Endodermal cell (in vitro differentiated cells): ENCODE results near the gene USF1. TPM values are rescaled to one million over a fixed set of nuclear protein-coding genes. Genes with fewer than 3 reads are reported as not detected.

Source experiments
- DNase-seq: peaks from one replicate; pipeline ENCODE4 v3.0.0-alpha.2; 2017
- H3K27ac ChIP-seq: 2 replicates; pipeline ENCODE4 v1.5.1; 2013; ENCODE audit warnings: mild to moderate bottlenecking, low read depth, low read length, moderate library complexity
- H3K27me3 ChIP-seq: 2 replicates; pipeline ENCODE4 v1.6.1; 2013; ENCODE audit warnings: mild to moderate bottlenecking, low read length, moderate library complexity; ENCODE audit not compliant: insufficient read depth, control insufficient read depth, poor library complexity, severe bottlenecking
- H3K36me3 ChIP-seq: 2 replicates; pipeline ENCODE4 v1.7.0; 2013; ENCODE audit warnings: mild to moderate bottlenecking, low read length, moderate library complexity; ENCODE audit not compliant: control insufficient read depth, insufficient read depth
- H3K4me1 ChIP-seq: one replicate; pipeline ENCODE4 v1.7.0; 2013; ENCODE audit warnings: low read length; ENCODE audit not compliant: control insufficient read depth, insufficient read depth
- H3K4me3 ChIP-seq: 2 replicates; pipeline ENCODE4 v1.5.1; 2013; ENCODE audit warnings: mild to moderate bottlenecking, low read length, moderate library complexity
- H3K9ac ChIP-seq: 2 replicates; pipeline ENCODE4 v1.6.1; 2013; ENCODE audit warnings: mild to moderate bottlenecking, low read length, moderate library complexity; ENCODE audit not compliant: poor library complexity, severe bottlenecking; ENCODE audit errors: extremely low read depth
- H3K9me3 ChIP-seq: 2 replicates; pipeline ENCODE4 v1.6.1; 2013; ENCODE audit warnings: mild to moderate bottlenecking, low read length, moderate library complexity; ENCODE audit not compliant: control insufficient read depth
- H3K27ac Mint-ChIP-seq: 2 replicates; pipeline ENCODE4 v1.8.0; 2020; ENCODE audit warnings: mixed read lengths
- H3K27me3 Mint-ChIP-seq: 2 replicates; pipeline ENCODE4 v1.8.0; 2021; ENCODE audit warnings: mild to moderate bottlenecking, mixed read lengths; ENCODE audit not compliant: insufficient read depth
- H3K36me3 Mint-ChIP-seq: 2 replicates; pipeline ENCODE4 v1.8.0; 2020; ENCODE audit warnings: low read depth, mixed read lengths
- H3K4me1 Mint-ChIP-seq: 2 replicates; pipeline ENCODE4 v1.8.0; 2020; ENCODE audit warnings: mixed read lengths
- H3K4me3 Mint-ChIP-seq: 2 replicates; pipeline ENCODE4 v1.8.0; 2020; ENCODE audit warnings: mild to moderate bottlenecking, moderate library complexity, mixed read lengths
- H3K9me3 Mint-ChIP-seq: 2 replicates; pipeline ENCODE4 v1.8.0; 2020; ENCODE audit warnings: mild to moderate bottlenecking, mixed read lengths
- WGBS, 2 experiments: methylation state at CpG; one replicate each; pipeline versions ENCODE4 v1.1.5 to v1.1.7; 2013; ENCODE audit warnings: missing lambda C conversion rate in 2 of 2, mixed read lengths in 1 of 2; ENCODE audit not compliant: insufficient coverage in 1 of 2, insufficient read length in 1 of 2; 5-methylcytosine and 5-hydroxymethylcytosine counted together
- total RNA-seq, 2 donors: library from RNA; stranded (reverse); fragmentation: NEBNext Ultra II Directional in 1 of 2; extraction: Animal tissue kit (Norgen Biotek cat#: 25700) in 1 of 2; gene quantifications; 2 replicates in 1 of 2; 3 replicates in 1 of 2; pipeline ENCODE4 v1.2.1, GENCODE V29; 2021
- TF ChIP-seq, protein P1 (sequence below): fragments of 200-600 bp; sonication (generic); conservative IDR thresholded peaks from 2 replicates; pipeline ENCODE4 v1.5.0; 2021; ENCODE audit warnings: antibody characterized with exemption, mild to moderate bottlenecking

Gene USF1
- total RNA-seq, 2 donors from 2014 or later = 55.5 to 57.3 TPM

- no peak overlapping the region for H3K27ac Mint-ChIP-seq
Measured at GRCh38 chr1:161061419-161061818, 15.6 kb upstream of the USF1 start.

GRCh38 chr1:161059293-161059692 is 13.5 kb upstream of the USF1 start:
- H3K9me3 Mint-ChIP-seq = no peaks in the 10 kb centered on the region
- H3K36me3 Mint-ChIP-seq = no peaks in the 10 kb centered on the region
- no peak for DNase-seq
- Histone ChIP-seq H3K36me3 (no peaks in the 10 kb centered on the region), H3K4me3 (no peak overlapping the region), H3K4me1 (no peaks in the 10 kb centered on the region), H3K9me3 (no peaks in the 10 kb centered on the region), H3K27me3 (no peaks in the 10 kb centered on the region), H3K27ac (no peak overlapping the region), H3K9ac (no peak overlapping the region)
- peak overlapping the region; percentile 4 for H3K27ac Mint-ChIP-seq
- H3K4me1 Mint-ChIP-seq = peaks cover 8% of the 10 kb centered on the region
- WGBS, 2 experiments = 92% methylated on average over 6 of the region's 6 CpGs; no CpG with 5 or more reads in 1 of the 2 experiments
- no peak overlapping the region for H3K4me3 Mint-ChIP-seq
- TF ChIP-seq, protein P1, sequence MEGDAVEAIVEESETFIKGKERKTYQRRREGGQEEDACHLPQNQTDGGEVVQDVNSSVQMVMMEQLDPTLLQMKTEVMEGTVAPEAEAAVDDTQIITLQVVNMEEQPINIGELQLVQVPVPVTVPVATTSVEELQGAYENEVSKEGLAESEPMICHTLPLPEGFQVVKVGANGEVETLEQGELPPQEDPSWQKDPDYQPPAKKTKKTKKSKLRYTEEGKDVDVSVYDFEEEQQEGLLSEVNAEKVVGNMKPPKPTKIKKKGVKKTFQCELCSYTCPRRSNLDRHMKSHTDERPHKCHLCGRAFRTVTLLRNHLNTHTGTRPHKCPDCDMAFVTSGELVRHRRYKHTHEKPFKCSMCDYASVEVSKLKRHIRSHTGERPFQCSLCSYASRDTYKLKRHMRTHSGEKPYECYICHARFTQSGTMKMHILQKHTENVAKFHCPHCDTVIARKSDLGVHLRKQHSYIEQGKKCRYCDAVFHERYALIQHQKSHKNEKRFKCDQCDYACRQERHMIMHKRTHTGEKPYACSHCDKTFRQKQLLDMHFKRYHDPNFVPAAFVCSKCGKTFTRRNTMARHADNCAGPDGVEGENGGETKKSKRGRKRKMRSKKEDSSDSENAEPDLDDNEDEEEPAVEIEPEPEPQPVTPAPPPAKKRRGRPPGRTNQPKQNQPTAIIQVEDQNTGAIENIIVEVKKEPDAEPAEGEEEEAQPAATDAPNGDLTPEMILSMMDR = no peak
- no peaks in the 10 kb centered on the region for H3K27me3 Mint-ChIP-seq

More at GRCh38 chr1:161061419-161061818, 15.6 kb upstream of the USF1 start:
- H3K4me1 ChIP-seq = no peaks in the 10 kb centered on the region
- WGBS, 2 experiments = 99 to 100% methylated on average over 1 to 2 of the region's 4 CpGs
- Mint-ChIP-seq H3K27me3 (no peaks in the 10 kb centered on the region), H3K4me1 (peaks cover 8% of the 10 kb centered on the region), H3K9me3 (no peaks in the 10 kb centered on the region), H3K4me3 (no peak overlapping the region), H3K36me3 (no peaks in the 10 kb centered on the region)
- no peak overlapping the region for H3K9ac ChIP-seq
- no peak overlapping the region for H3K27ac ChIP-seq
- TF ChIP-seq, protein P1 = no peak
- DNase-seq = no peak
- H3K4me3 ChIP-seq = no peak overlapping the region
- H3K27me3 ChIP-seq = no peaks in the 10 kb centered on the region
- no peaks in the 10 kb centered on the region for H3K9me3 ChIP-seq
- H3K36me3 ChIP-seq = no peaks in the 10 kb centered on the region

DNA sequence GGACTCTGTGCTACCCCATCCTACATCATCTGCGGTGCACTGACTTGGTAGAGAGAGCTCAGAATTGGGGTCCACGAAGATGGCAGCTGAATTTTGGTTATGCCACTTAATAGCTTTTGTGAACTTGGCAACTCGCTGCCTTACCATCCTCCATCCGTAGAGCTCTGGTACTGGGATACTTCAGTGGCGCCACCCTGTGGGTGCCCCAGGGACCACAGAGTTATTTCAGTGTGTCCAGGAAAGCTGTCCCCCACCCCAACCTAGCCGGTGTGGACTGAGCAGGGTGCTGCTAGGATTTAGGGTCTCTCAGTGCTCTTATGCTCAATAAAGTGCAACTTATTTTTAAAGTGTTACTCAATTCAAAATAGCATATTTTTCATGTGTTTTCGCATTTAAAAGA is 9.0 kb upstream of the USF1 start:
- Histone ChIP-seq H3K4me3 (no peak overlapping the region), H3K27me3 (no peaks in the 10 kb centered on the region), H3K4me1 (no peaks in the 10 kb centered on the region), H3K9ac (no peak overlapping the region), H3K36me3 (no peaks in the 10 kb centered on the region), H3K27ac (no peak overlapping the region), H3K9me3 (no peaks in the 10 kb centered on the region)
- Mint-ChIP-seq H3K36me3 (no peaks in the 10 kb centered on the region), H3K4me1 (peaks cover 4% of the 10 kb centered on the region), H3K9me3 (no peaks in the 10 kb centered on the region), H3K27ac (no peak overlapping the region), H3K4me3 (no peak overlapping the region), H3K27me3 (no peaks in the 10 kb centered on the region)
- DNase-seq = no peak
- TF ChIP-seq, protein P1 = peak; percentile 53
- WGBS, 2 experiments = 90 to 91% methylated on average over 5 to 7 of the region's 7 CpGs
